HEK293 (cell line): ENCODE results near the gene INO80E.

Experiments
- EGR2 ChIP-seq: fragments of 450-650 bp; formaldehyde crosslinking; IDR thresholded peaks from 2 replicates; pipeline ENCODE4 v1.5.1; 2016; ENCODE audit warnings: low read depth, missing biosample characterization, missing genetic modification characterization
- HOXC10 ChIP-seq: sonication (generic); formaldehyde crosslinking; IDR thresholded peaks from 2 replicates; pipeline ENCODE4 v1.8.1; 2023; ENCODE audit warnings: mild to moderate bottlenecking, missing genetic modification reagents
- KLF10 ChIP-seq: fragments of 450-650 bp; IDR thresholded peaks from 2 replicates; pipeline ENCODE4 v1.5.1; 2018; ENCODE audit warnings: missing biosample characterization, mild to moderate bottlenecking, missing genetic modification characterization
- MZF1 ChIP-seq: fragments of 450-650 bp; formaldehyde crosslinking; IDR thresholded peaks from 2 replicates; pipeline ENCODE4 v1.5.1; 2017; ENCODE audit warnings: missing biosample characterization, missing genetic modification characterization, borderline replicate concordance
- OSR2 ChIP-seq: fragments of 450-650 bp; formaldehyde crosslinking; IDR thresholded peaks from 2 replicates; pipeline ENCODE4 v1.5.1; 2016; ENCODE audit warnings: missing biosample characterization, missing genetic modification characterization
- SP7 ChIP-seq: fragments of 450-650 bp; formaldehyde crosslinking; IDR thresholded peaks from 2 replicates; pipeline ENCODE4 v1.5.1; 2016; ENCODE audit warnings: missing biosample characterization, missing genetic modification characterization
- TRIM28 ChIP-seq: IDR thresholded peaks from 2 replicates; pipeline ENCODE4 v1.6.1; 2011; ENCODE audit warnings: low read length, control low read depth, borderline replicate concordance
- WT1 ChIP-seq: fragments of 450-650 bp; formaldehyde crosslinking; IDR thresholded peaks from 2 replicates; pipeline ENCODE4 v1.5.1; 2016; ENCODE audit warnings: missing biosample characterization, missing genetic modification characterization
- ZBTB1 ChIP-seq: fragments of 450-650 bp; formaldehyde crosslinking; IDR thresholded peaks from 2 replicates; pipeline ENCODE4 v1.5.1; 2016; ENCODE audit warnings: missing biosample characterization, missing genetic modification characterization
- ZBTB48 ChIP-seq: fragments of 450-650 bp; formaldehyde crosslinking; IDR thresholded peaks from 2 replicates; pipeline ENCODE4 v1.5.1; 2016; ENCODE audit warnings: missing biosample characterization, missing genetic modification characterization
- ZFP69B ChIP-seq: fragments of 450-650 bp; formaldehyde crosslinking; IDR thresholded peaks from 2 replicates; pipeline ENCODE4 v1.5.1; 2016; ENCODE audit warnings: missing biosample characterization, missing genetic modification characterization
- ZIC2 ChIP-seq: fragments of 450-650 bp; formaldehyde crosslinking; IDR thresholded peaks from 2 replicates; pipeline ENCODE4 v1.5.1; 2016; ENCODE audit warnings: missing biosample characterization, missing genetic modification characterization
- ZNF133 ChIP-seq: fragments of 450-650 bp; formaldehyde crosslinking; IDR thresholded peaks from 2 replicates; pipeline ENCODE4 v1.5.1; 2016; ENCODE audit warnings: missing biosample characterization, missing genetic modification characterization
- ZNF138 ChIP-seq: fragments of 450-650 bp; formaldehyde crosslinking; IDR thresholded peaks from 2 replicates; pipeline ENCODE4 v1.5.1; 2016; ENCODE audit warnings: missing biosample characterization, missing genetic modification characterization, borderline replicate concordance
- ZNF223 ChIP-seq: fragments of 450-650 bp; formaldehyde crosslinking; IDR thresholded peaks from 2 replicates; pipeline ENCODE4 v1.5.1; 2016; ENCODE audit warnings: missing biosample characterization, missing genetic modification characterization
- ZNF292 ChIP-seq: fragments of 450-650 bp; formaldehyde crosslinking; IDR thresholded peaks from 2 replicates; pipeline ENCODE4 v1.5.1; 2016; ENCODE audit warnings: low read depth, missing biosample characterization, missing genetic modification characterization, borderline replicate concordance
- ZNF624 ChIP-seq: fragments of 450-650 bp; formaldehyde crosslinking; IDR thresholded peaks from 2 replicates; pipeline ENCODE4 v1.5.1; 2017; ENCODE audit warnings: missing biosample characterization, missing genetic modification characterization
- ZNF664 ChIP-seq: fragments of 450-650 bp; formaldehyde crosslinking; IDR thresholded peaks from 2 replicates; pipeline ENCODE4 v1.5.1; 2016; ENCODE audit warnings: missing biosample characterization, missing genetic modification characterization
- ZNF707 ChIP-seq: fragments of 450-650 bp; formaldehyde crosslinking; IDR thresholded peaks from 2 replicates; pipeline ENCODE4 v1.5.1; 2016; ENCODE audit warnings: missing biosample characterization, missing genetic modification characterization
- ZNF837 ChIP-seq: fragments of 450-650 bp; formaldehyde crosslinking; IDR thresholded peaks from 2 replicates; pipeline ENCODE4 v1.5.1; 2016; ENCODE audit warnings: missing biosample characterization, missing genetic modification characterization
- ZSCAN23 ChIP-seq: fragments of 450-650 bp; formaldehyde crosslinking; IDR thresholded peaks from 2 replicates; pipeline ENCODE4 v1.5.1; 2016; ENCODE audit warnings: missing biosample characterization, missing genetic modification characterization
- ZXDB ChIP-seq: fragments of 450-650 bp; formaldehyde crosslinking; IDR thresholded peaks from 2 replicates; pipeline ENCODE4 v1.5.1; 2016; ENCODE audit warnings: missing biosample characterization, missing genetic modification characterization
- TF ChIP-seq, protein P1 (sequence below): fragments of 450-650 bp; formaldehyde crosslinking; IDR thresholded peaks from 2 replicates; pipeline ENCODE4 v1.5.1; 2016; ENCODE audit warnings: missing biosample characterization, missing genetic modification characterization
- TF ChIP-seq, protein P2 (sequence below): fragments of 450-650 bp; formaldehyde crosslinking; IDR thresholded peaks from 2 replicates; pipeline ENCODE4 v1.5.1; 2017; ENCODE audit warnings: missing biosample characterization, missing genetic modification characterization
- TF ChIP-seq, protein P3 (sequence below): fragments of 450-650 bp; formaldehyde crosslinking; IDR thresholded peaks from 2 replicates; pipeline ENCODE4 v1.5.1; 2016; ENCODE audit warnings: missing biosample characterization, missing genetic modification characterization
- TF ChIP-seq, protein P4 (sequence below): fragments of 450-650 bp; formaldehyde crosslinking; IDR thresholded peaks from 2 replicates; pipeline ENCODE4 v1.5.1; 2017; ENCODE audit warnings: missing biosample characterization, missing genetic modification characterization
- TF ChIP-seq, protein P5 (sequence below): fragments of 450-650 bp; formaldehyde crosslinking; IDR thresholded peaks from 2 replicates; pipeline ENCODE4 v1.5.1; 2017; ENCODE audit warnings: missing biosample characterization, missing genetic modification characterization
- TF ChIP-seq, protein P6 (sequence below): fragments of 450-650 bp; formaldehyde crosslinking; IDR thresholded peaks from 2 replicates; pipeline ENCODE4 v1.5.1; 2017; ENCODE audit warnings: missing biosample characterization, missing genetic modification characterization
- TF ChIP-seq, protein P7 (sequence below): fragments of 450-650 bp; formaldehyde crosslinking; IDR thresholded peaks from 2 replicates; pipeline ENCODE4 v1.5.1; 2016; ENCODE audit warnings: missing biosample characterization, missing genetic modification characterization

INO80E gene

DNA sequence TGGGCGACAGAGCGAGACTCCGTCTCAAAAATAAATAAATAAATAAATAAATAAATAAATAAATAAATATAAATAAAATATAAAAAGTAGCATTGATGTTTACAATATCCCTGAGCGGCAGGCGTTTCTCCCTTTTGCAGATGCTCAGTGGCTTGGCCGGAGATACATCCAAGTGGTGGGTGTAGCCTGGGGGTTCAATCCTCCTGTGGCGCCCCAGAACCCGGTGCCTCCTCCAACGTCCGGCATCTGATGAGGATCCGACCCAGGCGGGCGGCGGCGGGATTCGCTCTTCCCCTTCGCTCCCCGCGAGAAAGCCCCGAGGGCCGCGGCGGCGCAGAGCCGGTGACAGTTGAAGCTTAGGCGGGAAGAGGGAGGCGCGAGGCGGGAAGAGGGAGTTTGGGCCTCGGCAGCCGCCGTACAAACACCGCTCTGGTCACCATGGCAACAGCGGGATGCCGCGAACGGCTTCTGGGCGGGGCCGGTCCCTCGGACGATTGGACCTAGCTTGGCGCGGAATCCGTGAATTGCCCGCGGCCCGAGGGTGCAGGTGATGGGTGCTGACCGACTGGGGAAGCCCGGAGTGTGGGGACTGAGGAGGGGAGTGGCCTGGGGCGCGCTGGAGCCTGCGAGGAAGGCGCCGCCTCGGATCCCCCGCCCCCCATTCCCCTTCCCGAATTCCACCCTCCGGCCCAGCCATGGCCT is 56.8 kb downstream of the INO80E start (continued):
- TF ChIP-seq ZBTB1 (tag by site-specific recombination) (peak; percentile 81; the same call in 1 of the 2 replicates), EGR2 (tag by site-specific recombination) (peak; percentile 65), ZXDB (tag by site-specific recombination) (peak; percentile 98), ZNF133 (tag by site-specific recombination) (0 out of 2 replicates have a peak, but pooled peaks have one; percentile 6), HOXC10 (CRISPR knock-in tag) (peak; percentile 98; the same call in 1 of the 2 replicates), MZF1 (tag by site-specific recombination) (peak; percentile 96), ZSCAN23 (tag by site-specific recombination) (peak; percentile 89), KLF10 (tag by site-specific recombination) (no peak), ZNF138 (tag by site-specific recombination) (peak; percentile 81; the same call in 1 of the 2 replicates), ZNF837 (tag by site-specific recombination) (no peak), ZNF292 (tag by site-specific recombination) (peak; percentile 99), ZIC2 (tag by site-specific recombination) (peak; percentile 53; the same call in 1 of the 2 replicates), OSR2 (tag by site-specific recombination) (peak; percentile 45; the same call in 1 of the 2 replicates), TRIM28 (no peak), ZBTB48 (tag by site-specific recombination) (peak; percentile 17; the same call in 1 of the 2 replicates), ZNF707 (tag by site-specific recombination) (no peak), ZFP69B (tag by site-specific recombination) (peak; percentile 79), SP7 (tag by site-specific recombination) (peak; percentile 91), ZNF624 (no peak), ZNF664 (tag by site-specific recombination) (peak; percentile 96), ZNF223 (tag by site-specific recombination) (peak; percentile 86), WT1 (tag by site-specific recombination) (peak; percentile 84)
- TF ChIP-seq, protein P1, sequence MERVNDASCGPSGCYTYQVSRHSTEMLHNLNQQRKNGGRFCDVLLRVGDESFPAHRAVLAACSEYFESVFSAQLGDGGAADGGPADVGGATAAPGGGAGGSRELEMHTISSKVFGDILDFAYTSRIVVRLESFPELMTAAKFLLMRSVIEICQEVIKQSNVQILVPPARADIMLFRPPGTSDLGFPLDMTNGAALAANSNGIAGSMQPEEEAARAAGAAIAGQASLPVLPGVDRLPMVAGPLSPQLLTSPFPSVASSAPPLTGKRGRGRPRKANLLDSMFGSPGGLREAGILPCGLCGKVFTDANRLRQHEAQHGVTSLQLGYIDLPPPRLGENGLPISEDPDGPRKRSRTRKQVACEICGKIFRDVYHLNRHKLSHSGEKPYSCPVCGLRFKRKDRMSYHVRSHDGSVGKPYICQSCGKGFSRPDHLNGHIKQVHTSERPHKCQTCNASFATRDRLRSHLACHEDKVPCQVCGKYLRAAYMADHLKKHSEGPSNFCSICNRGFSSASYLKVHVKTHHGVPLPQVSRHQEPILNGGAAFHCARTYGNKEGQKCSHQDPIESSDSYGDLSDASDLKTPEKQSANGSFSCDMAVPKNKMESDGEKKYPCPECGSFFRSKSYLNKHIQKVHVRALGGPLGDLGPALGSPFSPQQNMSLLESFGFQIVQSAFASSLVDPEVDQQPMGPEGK, result peak; percentile 84
- TF ChIP-seq, protein P2, sequence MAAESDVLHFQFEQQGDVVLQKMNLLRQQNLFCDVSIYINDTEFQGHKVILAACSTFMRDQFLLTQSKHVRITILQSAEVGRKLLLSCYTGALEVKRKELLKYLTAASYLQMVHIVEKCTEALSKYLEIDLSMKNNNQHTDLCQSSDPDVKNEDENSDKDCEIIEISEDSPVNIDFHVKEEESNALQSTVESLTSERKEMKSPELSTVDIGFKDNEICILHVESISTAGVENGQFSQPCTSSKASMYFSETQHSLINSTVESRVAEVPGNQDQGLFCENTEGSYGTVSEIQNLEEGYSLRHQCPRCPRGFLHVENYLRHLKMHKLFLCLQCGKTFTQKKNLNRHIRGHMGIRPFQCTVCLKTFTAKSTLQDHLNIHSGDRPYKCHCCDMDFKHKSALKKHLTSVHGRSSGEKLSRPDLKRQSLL (tag by site-specific recombination), result peak; percentile 63; the same call in 1 of the 2 replicates
- TF ChIP-seq, protein P3, sequence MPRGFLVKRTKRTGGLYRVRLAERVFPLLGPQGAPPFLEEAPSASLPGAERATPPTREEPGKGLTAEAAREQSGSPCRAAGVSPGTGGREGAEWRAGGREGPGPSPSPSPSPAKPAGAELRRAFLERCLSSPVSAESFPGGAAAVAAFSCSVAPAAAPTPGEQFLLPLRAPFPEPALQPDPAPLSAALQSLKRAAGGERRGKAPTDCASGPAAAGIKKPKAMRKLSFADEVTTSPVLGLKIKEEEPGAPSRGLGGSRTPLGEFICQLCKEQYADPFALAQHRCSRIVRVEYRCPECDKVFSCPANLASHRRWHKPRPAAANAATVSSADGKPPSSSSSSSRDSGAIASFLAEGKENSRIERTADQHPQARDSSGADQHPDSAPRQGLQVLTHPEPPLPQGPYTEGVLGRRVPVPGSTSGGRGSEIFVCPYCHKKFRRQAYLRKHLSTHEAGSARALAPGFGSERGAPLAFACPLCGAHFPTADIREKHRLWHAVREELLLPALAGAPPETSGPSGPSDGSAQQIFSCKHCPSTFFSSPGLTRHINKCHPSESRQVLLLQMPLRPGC (tag by site-specific recombination), result peak; percentile 97
- TF ChIP-seq, protein P4, sequence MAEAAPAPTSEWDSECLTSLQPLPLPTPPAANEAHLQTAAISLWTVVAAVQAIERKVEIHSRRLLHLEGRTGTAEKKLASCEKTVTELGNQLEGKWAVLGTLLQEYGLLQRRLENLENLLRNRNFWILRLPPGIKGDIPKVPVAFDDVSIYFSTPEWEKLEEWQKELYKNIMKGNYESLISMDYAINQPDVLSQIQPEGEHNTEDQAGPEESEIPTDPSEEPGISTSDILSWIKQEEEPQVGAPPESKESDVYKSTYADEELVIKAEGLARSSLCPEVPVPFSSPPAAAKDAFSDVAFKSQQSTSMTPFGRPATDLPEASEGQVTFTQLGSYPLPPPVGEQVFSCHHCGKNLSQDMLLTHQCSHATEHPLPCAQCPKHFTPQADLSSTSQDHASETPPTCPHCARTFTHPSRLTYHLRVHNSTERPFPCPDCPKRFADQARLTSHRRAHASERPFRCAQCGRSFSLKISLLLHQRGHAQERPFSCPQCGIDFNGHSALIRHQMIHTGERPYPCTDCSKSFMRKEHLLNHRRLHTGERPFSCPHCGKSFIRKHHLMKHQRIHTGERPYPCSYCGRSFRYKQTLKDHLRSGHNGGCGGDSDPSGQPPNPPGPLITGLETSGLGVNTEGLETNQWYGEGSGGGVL (tag by site-specific recombination), result peak; percentile 91
- TF ChIP-seq, protein P5, sequence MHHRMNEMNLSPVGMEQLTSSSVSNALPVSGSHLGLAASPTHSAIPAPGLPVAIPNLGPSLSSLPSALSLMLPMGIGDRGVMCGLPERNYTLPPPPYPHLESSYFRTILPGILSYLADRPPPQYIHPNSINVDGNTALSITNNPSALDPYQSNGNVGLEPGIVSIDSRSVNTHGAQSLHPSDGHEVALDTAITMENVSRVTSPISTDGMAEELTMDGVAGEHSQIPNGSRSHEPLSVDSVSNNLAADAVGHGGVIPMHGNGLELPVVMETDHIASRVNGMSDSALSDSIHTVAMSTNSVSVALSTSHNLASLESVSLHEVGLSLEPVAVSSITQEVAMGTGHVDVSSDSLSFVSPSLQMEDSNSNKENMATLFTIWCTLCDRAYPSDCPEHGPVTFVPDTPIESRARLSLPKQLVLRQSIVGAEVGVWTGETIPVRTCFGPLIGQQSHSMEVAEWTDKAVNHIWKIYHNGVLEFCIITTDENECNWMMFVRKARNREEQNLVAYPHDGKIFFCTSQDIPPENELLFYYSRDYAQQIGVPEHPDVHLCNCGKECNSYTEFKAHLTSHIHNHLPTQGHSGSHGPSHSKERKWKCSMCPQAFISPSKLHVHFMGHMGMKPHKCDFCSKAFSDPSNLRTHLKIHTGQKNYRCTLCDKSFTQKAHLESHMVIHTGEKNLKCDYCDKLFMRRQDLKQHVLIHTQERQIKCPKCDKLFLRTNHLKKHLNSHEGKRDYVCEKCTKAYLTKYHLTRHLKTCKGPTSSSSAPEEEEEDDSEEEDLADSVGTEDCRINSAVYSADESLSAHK (tag by site-specific recombination), result peak; percentile 73
- TF ChIP-seq, protein P6, sequence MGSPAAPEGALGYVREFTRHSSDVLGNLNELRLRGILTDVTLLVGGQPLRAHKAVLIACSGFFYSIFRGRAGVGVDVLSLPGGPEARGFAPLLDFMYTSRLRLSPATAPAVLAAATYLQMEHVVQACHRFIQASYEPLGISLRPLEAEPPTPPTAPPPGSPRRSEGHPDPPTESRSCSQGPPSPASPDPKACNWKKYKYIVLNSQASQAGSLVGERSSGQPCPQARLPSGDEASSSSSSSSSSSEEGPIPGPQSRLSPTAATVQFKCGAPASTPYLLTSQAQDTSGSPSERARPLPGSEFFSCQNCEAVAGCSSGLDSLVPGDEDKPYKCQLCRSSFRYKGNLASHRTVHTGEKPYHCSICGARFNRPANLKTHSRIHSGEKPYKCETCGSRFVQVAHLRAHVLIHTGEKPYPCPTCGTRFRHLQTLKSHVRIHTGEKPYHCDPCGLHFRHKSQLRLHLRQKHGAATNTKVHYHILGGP (tag by site-specific recombination), result no peak
- TF ChIP-seq, protein P7, sequence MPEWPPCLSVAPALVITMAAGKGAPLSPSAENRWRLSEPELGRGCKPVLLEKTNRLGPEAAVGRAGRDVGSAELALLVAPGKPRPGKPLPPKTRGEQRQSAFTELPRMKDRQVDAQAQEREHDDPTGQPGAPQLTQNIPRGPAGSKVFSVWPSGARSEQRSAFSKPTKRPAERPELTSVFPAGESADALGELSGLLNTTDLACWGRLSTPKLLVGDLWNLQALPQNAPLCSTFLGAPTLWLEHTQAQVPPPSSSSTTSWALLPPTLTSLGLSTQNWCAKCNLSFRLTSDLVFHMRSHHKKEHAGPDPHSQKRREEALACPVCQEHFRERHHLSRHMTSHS, result peak; percentile 20; the same call in 1 of the 2 replicates
